Thyroid gland (tissue), 4 donors: ENCODE results near the gene DKKL1. TPM values are rescaled to one million over a fixed set of nuclear protein-coding genes. Genes with fewer than 3 reads are reported as not detected.
A peak's percentile ranks its signal among the peaks of the same experiment; 100 is the strongest.

Source experiments
- DNase-seq, 2 donors: peaks; one replicate each; pipeline ENCODE4 v3.0.0-alpha.2; 2019
- H3K27ac ChIP-seq, 3 donors: fragments of 200-600 bp; sonication (generic); 1 replicate in 2 of 3; 2 replicates in 1 of 3; pipeline ENCODE4 v1.5.1; 2016 to 2019; ENCODE audit warnings: mild to moderate bottlenecking in 1 of 3, moderate library complexity in 1 of 3
- H3K27me3 ChIP-seq: fragments of 200-600 bp; sonication (generic); one replicate; pipeline ENCODE4 v1.5.1; 2019
- H3K36me3 ChIP-seq, 2 donors: fragments of 200-600 bp; sonication (generic); one replicate each; pipeline ENCODE4 v1.5.1; 2016 to 2019
- H3K4me1 ChIP-seq, 2 donors: fragments of 200-600 bp; sonication (generic); one replicate each; pipeline ENCODE4 v1.5.1; 2017 to 2019
- H3K4me3 ChIP-seq, 3 donors: fragments of 200-600 bp; sonication (generic); replicated peaks in 1 of 3; 1 replicate in 2 of 3; 2 replicates in 1 of 3; pipeline ENCODE4 v1.5.1; 2016; ENCODE audit warnings: mild to moderate bottlenecking in 1 of 3
- H3K9me3 ChIP-seq: fragments of 200-600 bp; sonication (generic); one replicate; pipeline ENCODE4 v1.5.1; 2017
- CTCF ChIP-seq, 6 experiments: fragments of 200-600 bp in 3 of 6; fragments of 450-650 bp in 3 of 6; sonication (generic) in 3 of 6; IDR thresholded peaks; one replicate each; pipeline ENCODE4 v1.5.1; 2016 to 2019; ENCODE audit warnings: antibody characterized with exemption in 6 of 6, mild to moderate bottlenecking in 2 of 6, inconsistent platforms in 1 of 6, moderate library complexity in 1 of 6
- POLR2A ChIP-seq, 2 donors: fragments of 450-650 bp; IDR thresholded peaks; one replicate each; pipeline ENCODE4 v1.6.1; 2017; ENCODE audit warnings: antibody characterized with exemption in 2 of 2, mild to moderate bottlenecking in 2 of 2, moderate library complexity in 1 of 2
- WGBS, 2 donors: methylation state at CpG; one replicate each; pipeline ENCODE4 v1.1.5; 2017; 5-methylcytosine and 5-hydroxymethylcytosine counted together
- intact Hi-C: fragments of 100-400 bp; cut with DNase I; formaldehyde crosslinking; loops from one replicate; pipeline ENCODE4 v1.15.1; 2023
- total RNA-seq, 4 donors: library from RNA; depleted of rRNA; stranded (reverse); fragments of >200 nt; gene quantifications; one replicate each; pipeline ENCODE4 v1.2.3, GENCODE V29; 2016

The DKKL1 gene
- total RNA-seq, 4 donors from 2014 or later, result 1.3 TPM; not detected in 3

- Histone ChIP-seq H3K36me3 (no peaks in the 10 kb centered on the region), H3K4me3 (no peak overlapping the region), H3K9me3 (no peaks in the 10 kb centered on the region), H3K27me3 (no peaks in the 10 kb centered on the region), H3K4me1 (peaks cover 0 to 5% of the 10 kb centered on the region in 2 donors), H3K27ac (no peak overlapping the region)
- intact Hi-C loops, result no loop called here
- peak in 1 of 2 donors; percentile 12 for DNase-seq
- no peak for TF ChIP-seq CTCF (IDR thresholded peaks at IDR 0.05)
- TF ChIP-seq POLR2A (IDR thresholded peaks at IDR 0.05), result no peak
- 42 to 49% methylated on average over 11 of the region's 11 CpGs for WGBS, 2 donors
Observed at GRCh38 chr19:49398001-49398615, 34.4 kb downstream of the DKKL1 start.

GRCh38 chr19:49398931-49399330 is 35.3 kb downstream of the DKKL1 start:
- intact Hi-C loops, result no loop called here

GRCh38 chr19:49400029-49400428 is 36.4 kb downstream of the DKKL1 start:
- H3K9me3 ChIP-seq, result no peaks in the 10 kb centered on the region
- H3K4me3 ChIP-seq, result no peak overlapping the region
- DNase-seq, result no peak
- H3K27me3 ChIP-seq, result no peaks in the 10 kb centered on the region
- 83 to 86% methylated on average over 6 of the region's 6 CpGs for WGBS, 2 donors
- intact Hi-C loops, result no loop called here
- H3K4me1 ChIP-seq, result peaks cover 0 to 5% of the 10 kb centered on the region in 2 donors
- H3K27ac ChIP-seq, result no peak overlapping the region
- no peak for TF ChIP-seq CTCF (IDR thresholded peaks at IDR 0.05)
- TF ChIP-seq POLR2A (IDR thresholded peaks at IDR 0.05), result no peak
- no peaks in the 10 kb centered on the region for H3K36me3 ChIP-seq

More at GRCh38 chr19:49398931-49399330, 35.3 kb downstream of the DKKL1 start:
- no peak for DNase-seq
- no peak overlapping the region for H3K27ac ChIP-seq
- TF ChIP-seq CTCF (IDR thresholded peaks at IDR 0.05), result no peak
- no peak for TF ChIP-seq POLR2A (IDR thresholded peaks at IDR 0.05)
- H3K4me3 ChIP-seq, result no peak overlapping the region
- no peaks in the 10 kb centered on the region for H3K9me3 ChIP-seq
- no peaks in the 10 kb centered on the region for H3K36me3 ChIP-seq
- peaks cover 0 to 5% of the 10 kb centered on the region in 2 donors for H3K4me1 ChIP-seq
- 78 to 86% methylated on average over 4 to 6 of the region's 6 CpGs for WGBS, 2 donors
- no peaks in the 10 kb centered on the region for H3K27me3 ChIP-seq

GRCh38 chr19:49403404-49404187 is 39.9 kb downstream of the DKKL1 start:
- WGBS, 2 donors, result 38 to 42% methylated on average over 5 to 7 of the region's 7 CpGs
- H3K4me1 ChIP-seq, result no peaks in the 10 kb centered on the region
- H3K9me3 ChIP-seq, result no peaks in the 10 kb centered on the region
- DNase-seq, result peak; percentile 10 to 25
- intact Hi-C loops, result no loop called here
- H3K36me3 ChIP-seq, result no peaks in the 10 kb centered on the region
- no peak overlapping the region for H3K27ac ChIP-seq
- H3K27me3 ChIP-seq, result no peaks in the 10 kb centered on the region
- H3K4me3 ChIP-seq, result no peak overlapping the region
- TF ChIP-seq POLR2A (IDR thresholded peaks at IDR 0.05) (no peak), CTCF (IDR thresholded peaks at IDR 0.05) (no peak)

- Histone ChIP-seq H3K4me1 (peaks cover 0 to 12% of the 10 kb centered on the region in 2 donors), H3K4me3 (no peak overlapping the region), H3K9me3 (no peaks in the 10 kb centered on the region), H3K27me3 (no peaks in the 10 kb centered on the region), H3K27ac (no peak overlapping the region), H3K36me3 (no peaks in the 10 kb centered on the region)
- 76 to 78% methylated on average over 3 to 7 of the region's 7 CpGs for WGBS, 2 donors
- no peak for DNase-seq
- intact Hi-C loops, result no loop called here
- TF ChIP-seq CTCF (IDR thresholded peaks at IDR 0.05) (no peak), POLR2A (IDR thresholded peaks at IDR 0.05) (no peak)
Observed at GRCh38 chr19:49407079-49407478, 43.4 kb downstream of the DKKL1 start.
